Measurements from ENCODE around the gene HOXC12. TPM values are rescaled to one million over a fixed set of nuclear protein-coding genes. Genes with fewer than 3 reads are reported as not detected.
A peak's percentile ranks its signal among the peaks of the same experiment; 100 is the strongest.

The HOXC12 gene
- total RNA-seq, 1 donor from 2014 or later, result not detected

DNA sequence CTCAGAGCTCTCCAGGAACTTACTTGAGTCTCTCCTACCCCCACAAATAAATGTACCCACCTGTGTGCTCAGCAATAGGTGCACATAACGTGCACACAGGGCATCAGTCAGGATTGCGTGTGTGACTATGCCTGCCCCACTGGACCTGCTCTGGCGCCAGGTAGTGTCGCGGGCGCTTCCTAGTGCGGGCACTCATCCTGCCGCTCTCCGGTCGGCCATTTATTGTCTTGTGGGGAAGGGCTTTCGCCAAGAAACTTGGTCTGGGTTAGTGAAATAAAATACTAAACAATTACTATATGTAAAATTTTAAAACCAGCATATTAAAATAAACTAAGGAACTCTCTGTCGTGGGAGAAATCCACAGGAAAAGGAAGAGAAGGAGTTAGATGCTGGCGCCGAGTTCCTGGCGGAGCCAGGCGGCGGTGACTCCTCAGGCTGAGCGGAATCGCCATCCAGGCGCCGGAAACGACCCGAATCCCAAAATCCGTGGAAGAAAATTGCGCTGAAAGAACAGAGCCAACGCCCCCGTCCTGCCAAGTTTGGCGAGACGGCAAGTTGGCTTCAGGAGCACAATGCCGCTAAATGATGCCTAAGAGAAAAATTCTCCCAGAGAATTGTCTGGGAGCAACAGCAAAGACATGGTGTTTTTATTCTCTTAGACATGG lies 24.0 kb upstream of the HOXC12 start:
- no peak overlapping the region for H3K4me2 ChIP-seq (ENCODE audit: low read length)
- H3K27ac ChIP-seq (ENCODE audit: low read depth, low read length), result no peak overlapping the region
- no peaks in the 10 kb centered on the region for H4K20me1 ChIP-seq (ENCODE audit: insufficient read depth, low read length)
- Mint-ChIP-seq H3K27me3 (ENCODE audit: low read depth, unreplicated experiment) (peaks cover 98% of the 10 kb centered on the region), H3K36me3 (ENCODE audit: low read depth, unreplicated experiment) (peaks cover 3% of the 10 kb centered on the region), H3K4me1 (ENCODE audit: low read depth, unreplicated experiment) (no peaks in the 10 kb centered on the region), H3K27ac (ENCODE audit: unreplicated experiment) (no peak overlapping the region), H3K4me3 (ENCODE audit: unreplicated experiment) (no peak overlapping the region), H3K9me3 (ENCODE audit: unreplicated experiment) (peaks cover 32% of the 10 kb centered on the region)
- TF ChIP-seq, protein P1, sequence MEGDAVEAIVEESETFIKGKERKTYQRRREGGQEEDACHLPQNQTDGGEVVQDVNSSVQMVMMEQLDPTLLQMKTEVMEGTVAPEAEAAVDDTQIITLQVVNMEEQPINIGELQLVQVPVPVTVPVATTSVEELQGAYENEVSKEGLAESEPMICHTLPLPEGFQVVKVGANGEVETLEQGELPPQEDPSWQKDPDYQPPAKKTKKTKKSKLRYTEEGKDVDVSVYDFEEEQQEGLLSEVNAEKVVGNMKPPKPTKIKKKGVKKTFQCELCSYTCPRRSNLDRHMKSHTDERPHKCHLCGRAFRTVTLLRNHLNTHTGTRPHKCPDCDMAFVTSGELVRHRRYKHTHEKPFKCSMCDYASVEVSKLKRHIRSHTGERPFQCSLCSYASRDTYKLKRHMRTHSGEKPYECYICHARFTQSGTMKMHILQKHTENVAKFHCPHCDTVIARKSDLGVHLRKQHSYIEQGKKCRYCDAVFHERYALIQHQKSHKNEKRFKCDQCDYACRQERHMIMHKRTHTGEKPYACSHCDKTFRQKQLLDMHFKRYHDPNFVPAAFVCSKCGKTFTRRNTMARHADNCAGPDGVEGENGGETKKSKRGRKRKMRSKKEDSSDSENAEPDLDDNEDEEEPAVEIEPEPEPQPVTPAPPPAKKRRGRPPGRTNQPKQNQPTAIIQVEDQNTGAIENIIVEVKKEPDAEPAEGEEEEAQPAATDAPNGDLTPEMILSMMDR (IDR thresholded peaks at IDR 0.05; ENCODE audit: insufficient read depth, low read depth, low read length), result no peak
- peak; percentile 43 for TF ChIP-seq EZH2 (IDR thresholded peaks at IDR 0.05; ENCODE audit: insufficient read depth, low read length)
- H3K79me2 ChIP-seq (ENCODE audit: insufficient read depth, low read length), result no peaks in the 10 kb centered on the region
- H3K4me1 ChIP-seq (ENCODE audit: insufficient read depth, low read length), result peaks cover 2% of the 10 kb centered on the region
- no peak overlapping the region for H2AFZ ChIP-seq (ENCODE audit: low read depth, low read length)
- H3K9me3 ChIP-seq (ENCODE audit: insufficient read depth, low read depth, low read length), result peaks cover 3% of the 10 kb centered on the region
- FAIRE-seq, result no peak
- peaks cover 97% of the 10 kb centered on the region for H3K27me3 ChIP-seq (ENCODE audit: insufficient read depth, low read length)
- H3K36me3 ChIP-seq (ENCODE audit: insufficient read depth, low read length), result no peaks in the 10 kb centered on the region
- no peak overlapping the region for H3K4me3 ChIP-seq (ENCODE audit: insufficient read depth, low read depth, low read length)
- no peak overlapping the region for H3K9ac ChIP-seq (ENCODE audit: low read length)
- DNase-seq (ENCODE audit: low read depth), result no peak

DNA sequence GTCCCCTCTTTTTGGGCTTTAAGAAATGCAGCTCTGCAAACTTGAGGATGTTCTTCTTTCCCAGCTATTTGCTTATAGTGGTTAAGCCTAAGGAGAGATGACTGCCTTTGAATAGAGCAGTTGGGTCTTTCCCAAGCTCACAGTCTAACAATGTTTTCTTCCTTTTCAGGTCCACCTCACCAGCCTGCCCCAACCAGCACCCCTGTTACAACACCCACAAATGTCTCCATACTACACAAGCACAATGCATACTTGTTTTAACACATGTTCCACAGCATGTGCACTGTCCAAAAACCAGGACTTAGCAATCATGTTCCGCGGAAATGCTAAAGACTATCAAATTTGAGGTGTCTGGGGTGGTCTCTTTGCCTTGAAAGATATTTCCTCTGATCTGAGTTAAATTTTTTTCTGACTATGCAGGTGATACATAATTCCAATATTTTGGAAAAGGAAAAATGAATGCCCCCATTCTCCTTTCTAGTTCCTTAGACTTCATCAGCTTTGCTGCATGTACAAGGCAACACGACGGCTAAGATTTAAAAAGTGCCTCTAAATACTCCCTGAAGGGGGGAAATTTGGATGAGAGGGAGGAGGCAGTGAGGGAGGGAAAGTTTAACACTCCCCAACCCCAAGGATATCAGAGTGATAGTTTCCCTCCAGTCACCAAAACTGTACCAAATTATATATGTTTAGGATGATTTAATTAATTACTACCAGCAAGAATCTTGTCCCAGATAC lies 22.7 kb upstream of the HOXC12 start:
- Histone ChIP-seq H3K36me3 (ENCODE audit: insufficient read depth, low read length) (no peaks in the 10 kb centered on the region), H3K9ac (ENCODE audit: low read length) (no peak overlapping the region), H3K4me1 (ENCODE audit: insufficient read depth, low read length) (peaks cover 2% of the 10 kb centered on the region), H3K27me3 (ENCODE audit: insufficient read depth, low read length) (peaks cover 97% of the 10 kb centered on the region), H2AFZ (ENCODE audit: low read depth, low read length) (no peak overlapping the region), H4K20me1 (ENCODE audit: insufficient read depth, low read length) (no peaks in the 10 kb centered on the region), H3K27ac (ENCODE audit: low read depth, low read length) (no peak overlapping the region), H3K4me2 (ENCODE audit: low read length) (no peak overlapping the region), H3K79me2 (ENCODE audit: insufficient read depth, low read length) (no peaks in the 10 kb centered on the region), H3K4me3 (ENCODE audit: insufficient read depth, low read depth, low read length) (no peak overlapping the region), H3K9me3 (ENCODE audit: insufficient read depth, low read depth, low read length) (peaks cover 3% of the 10 kb centered on the region)
- TF ChIP-seq, protein P1 (IDR thresholded peaks at IDR 0.05; ENCODE audit: insufficient read depth, low read depth, low read length), result no peak
- TF ChIP-seq EZH2 (IDR thresholded peaks at IDR 0.05; ENCODE audit: insufficient read depth, low read length), result no peak
- Mint-ChIP-seq H3K9me3 (ENCODE audit: unreplicated experiment) (peaks cover 30% of the 10 kb centered on the region), H3K27me3 (ENCODE audit: low read depth, unreplicated experiment) (peaks cover 98% of the 10 kb centered on the region), H3K36me3 (ENCODE audit: low read depth, unreplicated experiment) (peaks cover 3% of the 10 kb centered on the region), H3K4me1 (ENCODE audit: low read depth, unreplicated experiment) (no peaks in the 10 kb centered on the region), H3K27ac (ENCODE audit: unreplicated experiment) (no peak overlapping the region), H3K4me3 (ENCODE audit: unreplicated experiment) (no peak overlapping the region)
- FAIRE-seq (no peak), DNase-seq (ENCODE audit: low read depth) (no peak)

DNA sequence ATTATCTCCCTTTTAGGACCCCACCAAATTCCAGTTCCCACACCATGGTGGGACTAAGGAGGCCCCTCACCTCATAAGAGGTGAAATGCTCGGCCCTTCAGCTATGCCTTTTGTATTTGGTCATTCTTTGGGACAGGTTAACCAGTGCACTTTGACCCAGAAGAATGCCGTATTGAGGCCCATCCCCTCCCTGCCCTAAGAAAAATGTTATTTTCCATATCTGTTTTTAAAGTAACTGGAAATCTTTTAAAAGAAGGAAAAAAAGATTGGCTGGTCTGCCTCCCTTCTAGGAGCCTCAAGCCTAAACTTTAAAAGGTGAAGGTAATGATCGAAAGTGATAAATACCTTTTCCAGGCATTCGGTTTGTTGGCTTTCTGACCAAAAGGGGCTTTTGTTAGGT lies 21.8 kb upstream of the HOXC12 start:
- H3K9ac ChIP-seq (ENCODE audit: low read length), result no peak overlapping the region
- no peaks in the 10 kb centered on the region for H3K79me2 ChIP-seq (ENCODE audit: insufficient read depth, low read length)
- Mint-ChIP-seq H3K27ac (ENCODE audit: unreplicated experiment) (no peak overlapping the region), H3K9me3 (ENCODE audit: unreplicated experiment) (peaks cover 34% of the 10 kb centered on the region), H3K36me3 (ENCODE audit: low read depth, unreplicated experiment) (peaks cover 3% of the 10 kb centered on the region), H3K27me3 (ENCODE audit: low read depth, unreplicated experiment) (peaks cover 97% of the 10 kb centered on the region), H3K4me3 (ENCODE audit: unreplicated experiment) (no peak overlapping the region), H3K4me1 (ENCODE audit: low read depth, unreplicated experiment) (no peaks in the 10 kb centered on the region)
- no peak overlapping the region for H2AFZ ChIP-seq (ENCODE audit: low read depth, low read length)
- H3K4me1 ChIP-seq (ENCODE audit: insufficient read depth, low read length), result peaks cover 2% of the 10 kb centered on the region
- H3K27ac ChIP-seq (ENCODE audit: low read depth, low read length), result no peak overlapping the region
- FAIRE-seq, result no peak
- no peak overlapping the region for H3K4me3 ChIP-seq (ENCODE audit: insufficient read depth, low read depth, low read length)
- H3K27me3 ChIP-seq (ENCODE audit: insufficient read depth, low read length), result peaks cover 98% of the 10 kb centered on the region
- H3K36me3 ChIP-seq (ENCODE audit: insufficient read depth, low read length), result no peaks in the 10 kb centered on the region
- H3K4me2 ChIP-seq (ENCODE audit: low read length), result no peak overlapping the region
- H3K9me3 ChIP-seq (ENCODE audit: insufficient read depth, low read depth, low read length), result peaks cover 3% of the 10 kb centered on the region
- no peaks in the 10 kb centered on the region for H4K20me1 ChIP-seq (ENCODE audit: insufficient read depth, low read length)
- DNase-seq (ENCODE audit: low read depth), result no peak
- TF ChIP-seq, protein P1 (IDR thresholded peaks at IDR 0.05; ENCODE audit: insufficient read depth, low read depth, low read length), result no peak
- no peak for TF ChIP-seq EZH2 (IDR thresholded peaks at IDR 0.05; ENCODE audit: insufficient read depth, low read length)

Data from astrocyte (in vitro differentiated cells and primary cell).